ENCODE results near the gene GPR84. TPM values are rescaled to one million over a fixed set of nuclear protein-coding genes. Genes with fewer than 3 reads are reported as not detected.

Gene GPR84
- polyA plus RNA-seq, 1 of the 3 experiments (the other 2 are of a cell fraction), result 0.03 TPM

DNA sequence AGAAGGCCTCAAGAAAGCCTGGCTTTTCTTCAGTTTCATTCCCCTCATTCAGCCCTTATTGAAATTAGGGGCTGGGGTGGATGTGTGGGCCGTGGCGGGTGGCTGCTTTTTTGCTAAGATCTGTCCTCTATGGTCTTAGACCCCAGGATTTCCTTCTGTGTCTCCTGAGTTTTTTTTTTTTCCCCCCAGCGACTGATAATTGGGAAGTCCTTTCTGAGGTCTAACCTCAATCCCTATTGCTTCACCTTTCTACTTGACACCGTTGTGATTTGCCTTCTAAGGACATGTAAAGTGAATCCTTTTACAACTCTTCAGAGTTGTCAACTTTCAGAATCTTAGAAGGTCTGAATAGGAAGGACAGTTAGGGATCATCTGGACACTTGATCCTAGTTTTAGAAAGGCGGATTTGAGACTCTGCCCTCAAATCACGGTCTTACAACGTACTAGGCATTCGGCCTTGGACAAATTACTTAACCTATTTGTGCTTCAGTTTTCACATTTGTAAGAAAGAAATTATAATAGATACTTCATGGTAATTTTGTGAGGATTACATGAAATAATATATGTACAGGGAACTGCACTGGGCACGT is 4.4 kb downstream of the GPR84 start:
- no peak for DNase-seq
- Histone ChIP-seq H3K79me2 (ENCODE audit: insufficient read depth) (no peaks in the 10 kb centered on the region), H3K9me3 (no peaks in the 10 kb centered on the region), H3K4me2 (peak overlapping the region; percentile 99), H3K9me2 (no peaks in the 10 kb centered on the region), H2AFZ (ENCODE audit: low read depth) (peak overlapping the region; percentile 78; the same call in 1 of the 2 replicates), H3F3A (replicated peaks; ENCODE audit: insufficient read depth) (peaks cover 14% of the 10 kb centered on the region), H3K4me1 (ENCODE audit: control insufficient read depth in 1 of 2, insufficient read depth in 2 of 2, low read depth in 1 of 2, low read length in 1 of 2) (peaks cover 27 to 46% of the 10 kb centered on the region in 2 experiments), H3K4me3 (ENCODE audit: low read depth in 2 of 2, low read length in 1 of 2) (peak overlapping the region; percentile 40 to 76; a peak in 3 of 4 replicates), H3K27ac (ENCODE audit: low read depth in 2 of 2, low read length in 1 of 2) (peak overlapping the region; percentile 79 to 99), H3K36me3 (replicated peaks in 1 of 2; ENCODE audit: control insufficient read depth in 1 of 2, insufficient read depth in 2 of 2, low read length in 1 of 2) (no peaks in the 10 kb centered on the region), H3K9ac (peak overlapping the region; percentile 59; the same call in 1 of the 2 replicates), H3K27me3 (ENCODE audit: insufficient read depth) (no peaks in the 10 kb centered on the region), H4K20me1 (ENCODE audit: insufficient read depth) (no peaks in the 10 kb centered on the region)
- 77% methylated on average over 9 of the region's 9 CpGs for WGBS (ENCODE audit: low lambda C conversion rate)
- POLR2A ChIA-PET, result interaction anchor here (0.6 to 1.8 kb wide), 10 partner anchors 10 to 107 kb away, joined by 3 to 20 read pairs (median 4); partner anchors contain the start of genes CBX5, COPZ1 and HNRNPA1
- TF ChIP-seq RCOR1 (IDR thresholded peaks at IDR 0.05; ENCODE audit: low read length) (peak; percentile 55; the same call in 1 of the 2 replicates), POLR2AphosphoS5 (IDR thresholded peaks at IDR 0.05; ENCODE audit: low read depth, low read length) (no peak)
- CTCF ChIA-PET, result interaction anchor here (0.6 to 9.2 kb wide), 35 partner anchors 8 to 1038 kb away, joined by 3 to 266 read pairs (median 5); partner anchors contain the start of genes AAAS, CBX5, COPZ1 and HOXC10

DNA sequence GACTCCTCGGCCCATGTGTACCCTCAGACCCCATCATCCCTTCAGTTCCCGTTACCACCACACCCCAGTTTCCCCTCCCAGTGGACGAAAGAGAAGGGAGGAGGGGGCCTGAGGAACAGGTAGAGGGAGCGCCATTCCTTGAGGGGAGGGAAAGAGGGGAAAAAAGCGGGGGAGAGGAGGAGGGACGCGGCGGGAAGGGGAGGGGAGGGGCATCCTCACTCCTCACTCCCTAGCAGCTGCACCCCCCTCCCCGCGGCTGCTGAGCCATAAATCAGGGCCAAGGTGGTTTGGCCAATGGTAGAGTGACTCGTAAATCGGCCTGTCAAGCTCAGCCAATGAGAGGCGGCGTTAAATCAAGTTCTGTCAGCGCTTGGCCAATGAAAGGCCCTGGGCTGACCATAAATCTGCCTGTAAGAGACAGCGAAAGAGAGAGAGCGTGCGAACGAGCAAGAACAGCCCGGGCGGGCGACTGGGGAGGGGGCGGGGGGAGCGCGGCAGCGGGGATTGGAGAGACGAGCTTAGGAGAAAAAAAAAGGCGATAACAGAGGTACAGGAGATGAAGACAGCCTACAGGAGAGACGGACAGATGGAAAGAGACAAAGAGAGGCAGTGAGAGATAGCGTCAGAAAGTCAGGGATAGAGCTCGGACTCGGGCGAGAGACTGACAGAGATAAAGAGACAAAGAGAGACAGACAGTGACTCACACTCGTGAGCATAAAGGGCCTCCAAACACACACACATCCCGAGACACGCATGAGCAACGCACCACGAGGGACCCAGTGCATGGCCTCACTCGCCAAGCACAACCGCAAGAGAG is 5.1 kb downstream of the GPR84 start:
- no peaks in the 10 kb centered on the region for H3K36me3 ChIP-seq (replicated peaks in 1 of 2; ENCODE audit: control insufficient read depth in 1 of 2, insufficient read depth in 2 of 2, low read length in 1 of 2)
- peak overlapping the region; percentile 95 for H3K9ac ChIP-seq
- no peaks in the 10 kb centered on the region for H4K20me1 ChIP-seq (ENCODE audit: insufficient read depth)
- H3K9me3 ChIP-seq, result no peaks in the 10 kb centered on the region
- peaks cover 14% of the 10 kb centered on the region for H3F3A ChIP-seq (replicated peaks; ENCODE audit: insufficient read depth)
- CTCF ChIA-PET, result interaction anchor here (0.6 to 9.2 kb wide), 25 partner anchors 8 to 374 kb away, joined by 3 to 266 read pairs (median 4); partner anchors contain the start of genes CBX5, COPZ1, HOXC10 and HOXC5
- peak overlapping the region; percentile 55 to 76 for H3K4me3 ChIP-seq (ENCODE audit: low read depth in 2 of 2, low read length in 1 of 2)
- POLR2A ChIA-PET, result interaction anchor here (0.7 to 1.8 kb wide), 13 partner anchors 11 to 163 kb away, joined by 3 to 20 read pairs (median 4); partner anchors contain the start of genes CBX5, COPZ1 and HNRNPA1
- H3K27me3 ChIP-seq (ENCODE audit: insufficient read depth), result no peaks in the 10 kb centered on the region
- DNase-seq, result peak; percentile 91
- peak overlapping the region; percentile 99 for H3K4me2 ChIP-seq
- under 1% methylated on average over 38 of the region's 40 CpGs for WGBS (ENCODE audit: low lambda C conversion rate)
- peak overlapping the region; percentile 98 for H2AFZ ChIP-seq (ENCODE audit: low read depth)
- peaks cover 27 to 47% of the 10 kb centered on the region in 2 experiments for H3K4me1 ChIP-seq (ENCODE audit: control insufficient read depth in 1 of 2, insufficient read depth in 2 of 2, low read depth in 1 of 2, low read length in 1 of 2)
- H3K9me2 ChIP-seq, result no peaks in the 10 kb centered on the region
- no peaks in the 10 kb centered on the region for H3K79me2 ChIP-seq (ENCODE audit: insufficient read depth)
- H3K27ac ChIP-seq (ENCODE audit: low read depth in 2 of 2, low read length in 1 of 2), result peak overlapping the region; percentile 79 to 99
- TF ChIP-seq EZH2phosphoT487 (IDR thresholded peaks at IDR 0.05; ENCODE audit: borderline replicate concordance, low read depth) (no peak), RFX5 (IDR thresholded peaks at IDR 0.05; ENCODE audit: low read length) (peak; percentile 94), JUND (IDR thresholded peaks at IDR 0.05) (peak; percentile 80), TCF12 (IDR thresholded peaks at IDR 0.05) (peak; percentile 82), MXI1 (IDR thresholded peaks at IDR 0.05; ENCODE audit: low read depth, low read length) (peak; percentile 31; the same call in 1 of the 2 replicates), RCOR1 (IDR thresholded peaks at IDR 0.05; ENCODE audit: low read length) (peak; percentile 80; the same call in 1 of the 2 replicates), RXRA (IDR thresholded peaks at IDR 0.05; ENCODE audit: borderline replicate concordance, low read depth) (no peak; the same call in 1 of the 2 replicates), POLR2AphosphoS5 (IDR thresholded peaks at IDR 0.05; ENCODE audit: low read depth, low read length) (peak; percentile 62), FOSL2 (IDR thresholded peaks at IDR 0.05; ENCODE audit: borderline replicate concordance, low read depth) (peak; percentile 31; the same call in 1 of the 2 replicates), GABPA (IDR thresholded peaks at IDR 0.05; ENCODE audit: low read depth) (no peak), TAF1 (IDR thresholded peaks at IDR 0.05; ENCODE audit: borderline replicate concordance, low read depth, low read length) (peak; percentile 41), YY1 (IDR thresholded peaks at IDR 0.05; ENCODE audit: low read depth) (peak; percentile 39; the same call in 1 of the 2 replicates), NRF1 (IDR thresholded peaks at IDR 0.05; ENCODE audit: low read depth, low read length) (no peak), ELF1 (IDR thresholded peaks at IDR 0.05) (no peak), FOXJ3 (CRISPR knock-in tag; IDR thresholded peaks at IDR 0.05) (no peak), TEAD4 (IDR thresholded peaks at IDR 0.05; ENCODE audit: borderline replicate concordance, insufficient read depth) (no peak; the same call in 1 of the 2 replicates), EP300 (IDR thresholded peaks at IDR 0.05; ENCODE audit: borderline replicate concordance in 1 of 2, low read depth in 1 of 2, low read length in 1 of 2) (peak; percentile 68 to 89; a peak in 3 of 4 replicates)
- TF ChIP-seq, protein P1, sequence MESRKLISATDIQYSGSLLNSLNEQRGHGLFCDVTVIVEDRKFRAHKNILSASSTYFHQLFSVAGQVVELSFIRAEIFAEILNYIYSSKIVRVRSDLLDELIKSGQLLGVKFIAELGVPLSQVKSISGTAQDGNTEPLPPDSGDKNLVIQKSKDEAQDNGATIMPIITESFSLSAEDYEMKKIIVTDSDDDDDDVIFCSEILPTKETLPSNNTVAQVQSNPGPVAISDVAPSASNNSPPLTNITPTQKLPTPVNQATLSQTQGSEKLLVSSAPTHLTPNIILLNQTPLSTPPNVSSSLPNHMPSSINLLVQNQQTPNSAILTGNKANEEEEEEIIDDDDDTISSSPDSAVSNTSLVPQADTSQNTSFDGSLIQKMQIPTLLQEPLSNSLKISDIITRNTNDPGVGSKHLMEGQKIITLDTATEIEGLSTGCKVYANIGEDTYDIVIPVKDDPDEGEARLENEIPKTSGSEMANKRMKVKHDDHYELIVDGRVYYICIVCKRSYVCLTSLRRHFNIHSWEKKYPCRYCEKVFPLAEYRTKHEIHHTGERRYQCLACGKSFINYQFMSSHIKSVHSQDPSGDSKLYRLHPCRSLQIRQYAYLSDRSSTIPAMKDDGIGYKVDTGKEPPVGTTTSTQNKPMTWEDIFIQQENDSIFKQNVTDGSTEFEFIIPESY (IDR thresholded peaks at IDR 0.05; ENCODE audit: borderline replicate concordance, low read depth), result peak; percentile 77
- TF ChIP-seq, protein P2, sequence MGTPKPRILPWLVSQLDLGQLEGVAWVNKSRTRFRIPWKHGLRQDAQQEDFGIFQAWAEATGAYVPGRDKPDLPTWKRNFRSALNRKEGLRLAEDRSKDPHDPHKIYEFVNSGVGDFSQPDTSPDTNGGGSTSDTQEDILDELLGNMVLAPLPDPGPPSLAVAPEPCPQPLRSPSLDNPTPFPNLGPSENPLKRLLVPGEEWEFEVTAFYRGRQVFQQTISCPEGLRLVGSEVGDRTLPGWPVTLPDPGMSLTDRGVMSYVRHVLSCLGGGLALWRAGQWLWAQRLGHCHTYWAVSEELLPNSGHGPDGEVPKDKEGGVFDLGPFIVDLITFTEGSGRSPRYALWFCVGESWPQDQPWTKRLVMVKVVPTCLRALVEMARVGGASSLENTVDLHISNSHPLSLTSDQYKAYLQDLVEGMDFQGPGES (IDR thresholded peaks at IDR 0.05; ENCODE audit: low read depth, low read length), result peak; percentile 96
- TF ChIP-seq, protein P3, sequence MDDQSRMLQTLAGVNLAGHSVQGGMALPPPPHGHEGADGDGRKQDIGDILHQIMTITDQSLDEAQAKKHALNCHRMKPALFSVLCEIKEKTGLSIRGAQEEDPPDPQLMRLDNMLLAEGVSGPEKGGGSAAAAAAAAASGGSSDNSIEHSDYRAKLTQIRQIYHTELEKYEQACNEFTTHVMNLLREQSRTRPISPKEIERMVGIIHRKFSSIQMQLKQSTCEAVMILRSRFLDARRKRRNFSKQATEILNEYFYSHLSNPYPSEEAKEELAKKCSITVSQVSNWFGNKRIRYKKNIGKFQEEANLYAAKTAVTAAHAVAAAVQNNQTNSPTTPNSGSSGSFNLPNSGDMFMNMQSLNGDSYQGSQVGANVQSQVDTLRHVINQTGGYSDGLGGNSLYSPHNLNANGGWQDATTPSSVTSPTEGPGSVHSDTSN (IDR thresholded peaks at IDR 0.05), result peak; percentile 99
- TF ChIP-seq, protein P4, sequence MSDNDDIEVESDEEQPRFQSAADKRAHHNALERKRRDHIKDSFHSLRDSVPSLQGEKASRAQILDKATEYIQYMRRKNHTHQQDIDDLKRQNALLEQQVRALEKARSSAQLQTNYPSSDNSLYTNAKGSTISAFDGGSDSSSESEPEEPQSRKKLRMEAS (IDR thresholded peaks at IDR 0.05; ENCODE audit: low read depth), result peak; percentile 96
